Activated naive CD4-positive, alpha-beta T cell (primary cell): ENCODE results near the gene ALPP.
"Not testable (repeated sequence)": the region's sequence is repeated elsewhere in the genome, so short reads cannot be mapped to it uniquely, and the experiment has no call there.

Source experiments
- DNase-seq, 4 experiments: peaks; one replicate each; lab custom pipeline; 2025; lab: John Stamatoyannopoulos, UW

ALPP gene

GRCh38 chr2:232378735-232379151 is at the start of gene ALPP:
TSS of gene ALPP (plus strand) at chr2:232378751. CDS start at chr2:232378803, 52 bp downstream.
- not testable (repeated sequence) for DNase-seq

- no peak for DNase-seq
Measured at GRCh38 chr2:232329716-232330067, 48.9 kb upstream of the ALPP start.

- DNase-seq, result no peak
Measured at GRCh38 chr2:232330068-232330999, 48.2 kb upstream of the ALPP start.

GRCh38 chr2:232331061-232331460 is 47.5 kb upstream of the ALPP start:
- not testable (repeated sequence) for DNase-seq

- DNase-seq, result not testable (repeated sequence)
Measured at GRCh38 chr2:232331641-232332040, 46.9 kb upstream of the ALPP start.

- DNase-seq, result not testable (repeated sequence)
Measured at GRCh38 chr2:232332244-232332939, 46.2 kb upstream of the ALPP start.

GRCh38 chr2:232332940-232333259 is 45.7 kb upstream of the ALPP start:
- no peak for DNase-seq

GRCh38 chr2:232333361-232334135 is 45.0 kb upstream of the ALPP start:
- DNase-seq, result no peak

- not testable (repeated sequence) for DNase-seq
Measured at GRCh38 chr2:232334136-232334884, 44.2 kb upstream of the ALPP start.

- not testable (repeated sequence) for DNase-seq
Measured at GRCh38 chr2:232334885-232335205, 43.7 kb upstream of the ALPP start.

GRCh38 chr2:232335206-232335858 is 43.2 kb upstream of the ALPP start:
- not testable (repeated sequence) for DNase-seq

GRCh38 chr2:232335859-232336215 is 42.7 kb upstream of the ALPP start:
- DNase-seq, result no peak

- DNase-seq, result no peak
Measured at GRCh38 chr2:232336241-232336736, 42.3 kb upstream of the ALPP start.

- no peak for DNase-seq
Measured at GRCh38 chr2:232336981-232337720, 41.4 kb upstream of the ALPP start.

GRCh38 chr2:232338094-232338758 is 40.3 kb upstream of the ALPP start:
- DNase-seq, result not testable (repeated sequence)

GRCh38 chr2:232338759-232339106 is 39.8 kb upstream of the ALPP start:
- DNase-seq, result no peak

- no peak for DNase-seq
Measured at GRCh38 chr2:232339121-232340081, 39.1 kb upstream of the ALPP start.

GRCh38 chr2:232340171-232340935 is 38.2 kb upstream of the ALPP start:
- DNase-seq, result no peak
